ENCODE results near the gene CHCHD2. TPM values are rescaled to one million over a fixed set of nuclear protein-coding genes. Genes with fewer than 3 reads are reported as not detected.

Gene CHCHD2
- total and polyA plus RNA-seq, 2 of the 13 experiments (the other 11 are each of a cell fraction or from before 2014, with no cell fraction given) = 330 to 572 TPM

- TF ChIP-seq YY1 (IDR thresholded peaks at IDR 0.05; ENCODE audit: insufficient read depth, insufficient replicate concordance, low read depth, low read length) (peak; percentile 42), DR1 (CRISPR knock-in tag; IDR thresholded peaks at IDR 0.05) (no peak; the same call in none of the 2 replicates), ZHX1 (CRISPR knock-in tag; IDR thresholded peaks at IDR 0.05; ENCODE audit: low read depth) (no peak), ZFX (CRISPR knock-in tag; IDR thresholded peaks at IDR 0.05; ENCODE audit: low read depth) (peak; percentile 96), SIX4 (CRISPR knock-in tag; IDR thresholded peaks at IDR 0.05) (no peak), ZNF121 (CRISPR knock-in tag; IDR thresholded peaks at IDR 0.05) (peak; percentile 61; the same call in 1 of the 2 replicates), PBX3 (CRISPR knock-in tag; IDR thresholded peaks at IDR 0.05; ENCODE audit: borderline replicate concordance) (no peak), BRD4 (CRISPR knock-in tag; IDR thresholded peaks at IDR 0.05) (peak; percentile 82; the same call in 1 of the 2 replicates), NR2C2 (CRISPR knock-in tag; IDR thresholded peaks at IDR 0.05; ENCODE audit: borderline replicate concordance) (peak; percentile 95), AKNA (CRISPR knock-in tag; IDR thresholded peaks at IDR 0.05; ENCODE audit: borderline replicate concordance) (no peak), ZNF451 (CRISPR knock-in tag; IDR thresholded peaks at IDR 0.05) (peak; percentile 73; the same call in 1 of the 2 replicates)
- TF ChIP-seq, protein P1, sequence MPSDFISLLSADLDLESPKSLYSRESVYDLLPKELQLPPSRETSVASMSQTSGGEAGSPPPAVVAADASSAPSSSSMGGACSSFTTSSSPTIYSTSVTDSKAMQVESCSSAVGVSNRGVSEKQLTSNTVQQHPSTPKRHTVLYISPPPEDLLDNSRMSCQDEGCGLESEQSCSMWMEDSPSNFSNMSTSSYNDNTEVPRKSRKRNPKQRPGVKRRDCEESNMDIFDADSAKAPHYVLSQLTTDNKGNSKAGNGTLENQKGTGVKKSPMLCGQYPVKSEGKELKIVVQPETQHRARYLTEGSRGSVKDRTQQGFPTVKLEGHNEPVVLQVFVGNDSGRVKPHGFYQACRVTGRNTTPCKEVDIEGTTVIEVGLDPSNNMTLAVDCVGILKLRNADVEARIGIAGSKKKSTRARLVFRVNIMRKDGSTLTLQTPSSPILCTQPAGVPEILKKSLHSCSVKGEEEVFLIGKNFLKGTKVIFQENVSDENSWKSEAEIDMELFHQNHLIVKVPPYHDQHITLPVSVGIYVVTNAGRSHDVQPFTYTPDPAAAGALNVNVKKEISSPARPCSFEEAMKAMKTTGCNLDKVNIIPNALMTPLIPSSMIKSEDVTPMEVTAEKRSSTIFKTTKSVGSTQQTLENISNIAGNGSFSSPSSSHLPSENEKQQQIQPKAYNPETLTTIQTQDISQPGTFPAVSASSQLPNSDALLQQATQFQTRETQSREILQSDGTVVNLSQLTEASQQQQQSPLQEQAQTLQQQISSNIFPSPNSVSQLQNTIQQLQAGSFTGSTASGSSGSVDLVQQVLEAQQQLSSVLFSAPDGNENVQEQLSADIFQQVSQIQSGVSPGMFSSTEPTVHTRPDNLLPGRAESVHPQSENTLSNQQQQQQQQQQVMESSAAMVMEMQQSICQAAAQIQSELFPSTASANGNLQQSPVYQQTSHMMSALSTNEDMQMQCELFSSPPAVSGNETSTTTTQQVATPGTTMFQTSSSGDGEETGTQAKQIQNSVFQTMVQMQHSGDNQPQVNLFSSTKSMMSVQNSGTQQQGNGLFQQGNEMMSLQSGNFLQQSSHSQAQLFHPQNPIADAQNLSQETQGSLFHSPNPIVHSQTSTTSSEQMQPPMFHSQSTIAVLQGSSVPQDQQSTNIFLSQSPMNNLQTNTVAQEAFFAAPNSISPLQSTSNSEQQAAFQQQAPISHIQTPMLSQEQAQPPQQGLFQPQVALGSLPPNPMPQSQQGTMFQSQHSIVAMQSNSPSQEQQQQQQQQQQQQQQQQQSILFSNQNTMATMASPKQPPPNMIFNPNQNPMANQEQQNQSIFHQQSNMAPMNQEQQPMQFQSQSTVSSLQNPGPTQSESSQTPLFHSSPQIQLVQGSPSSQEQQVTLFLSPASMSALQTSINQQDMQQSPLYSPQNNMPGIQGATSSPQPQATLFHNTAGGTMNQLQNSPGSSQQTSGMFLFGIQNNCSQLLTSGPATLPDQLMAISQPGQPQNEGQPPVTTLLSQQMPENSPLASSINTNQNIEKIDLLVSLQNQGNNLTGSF (CRISPR knock-in tag; IDR thresholded peaks at IDR 0.05) = no peak
Observed at GRCh38 chr7:56106108-56107073, at the start of gene CHCHD2 (continued).

Data from HepG2 (cell line).